ENCODE results near the gene ADAMTSL2. TPM values are rescaled to one million over a fixed set of nuclear protein-coding genes. Genes with fewer than 3 reads are reported as not detected.

Gene ADAMTSL2
- total RNA-seq, 4 donors from 2014 or later = 0.64 to 2.4 (median 1.5) TPM

DNA sequence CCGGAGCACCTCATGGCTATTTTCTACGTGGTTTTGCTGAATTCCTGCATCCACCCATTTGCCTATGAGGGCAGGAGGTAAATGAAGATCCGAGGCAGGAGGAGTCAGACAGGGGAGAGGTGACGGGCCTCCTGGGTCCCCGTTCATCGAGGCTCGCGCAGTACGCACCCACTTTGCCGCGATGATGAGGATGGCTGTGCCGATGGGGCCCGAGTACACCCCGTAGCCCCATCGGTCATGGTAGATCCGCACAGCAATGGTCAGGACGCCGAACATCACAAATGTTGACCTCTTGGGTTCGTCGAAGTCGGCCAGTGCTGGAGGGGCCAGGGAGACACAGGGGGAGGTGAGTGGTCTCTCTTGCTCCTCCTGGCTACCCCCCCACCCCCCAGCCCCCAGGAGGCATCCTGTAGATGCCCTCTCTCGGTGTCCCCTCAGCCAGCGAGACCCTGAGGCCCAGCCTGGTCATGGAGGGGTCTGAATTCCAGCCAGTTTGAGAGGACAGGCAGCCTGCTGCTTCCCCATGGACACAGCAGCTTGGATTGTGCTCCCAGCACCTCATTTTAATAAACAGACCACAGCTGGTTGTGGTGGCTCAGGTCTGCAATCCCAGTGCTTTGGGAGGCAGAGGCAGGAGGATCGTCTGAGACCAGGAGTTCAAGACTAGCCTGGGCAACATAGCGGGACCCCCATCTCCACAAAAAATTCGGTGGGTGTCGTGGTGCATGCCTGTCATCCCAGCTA lies 15.6 kb upstream of the ADAMTSL2 start:
- peaks cover 0 to 5% (median 0%) of the 10 kb centered on the region in 4 donors for H3K4me1 ChIP-seq
- no peak overlapping the region for H3K4me3 ChIP-seq
- no peak overlapping the region for H3K27ac ChIP-seq
- TF ChIP-seq, protein P1, sequence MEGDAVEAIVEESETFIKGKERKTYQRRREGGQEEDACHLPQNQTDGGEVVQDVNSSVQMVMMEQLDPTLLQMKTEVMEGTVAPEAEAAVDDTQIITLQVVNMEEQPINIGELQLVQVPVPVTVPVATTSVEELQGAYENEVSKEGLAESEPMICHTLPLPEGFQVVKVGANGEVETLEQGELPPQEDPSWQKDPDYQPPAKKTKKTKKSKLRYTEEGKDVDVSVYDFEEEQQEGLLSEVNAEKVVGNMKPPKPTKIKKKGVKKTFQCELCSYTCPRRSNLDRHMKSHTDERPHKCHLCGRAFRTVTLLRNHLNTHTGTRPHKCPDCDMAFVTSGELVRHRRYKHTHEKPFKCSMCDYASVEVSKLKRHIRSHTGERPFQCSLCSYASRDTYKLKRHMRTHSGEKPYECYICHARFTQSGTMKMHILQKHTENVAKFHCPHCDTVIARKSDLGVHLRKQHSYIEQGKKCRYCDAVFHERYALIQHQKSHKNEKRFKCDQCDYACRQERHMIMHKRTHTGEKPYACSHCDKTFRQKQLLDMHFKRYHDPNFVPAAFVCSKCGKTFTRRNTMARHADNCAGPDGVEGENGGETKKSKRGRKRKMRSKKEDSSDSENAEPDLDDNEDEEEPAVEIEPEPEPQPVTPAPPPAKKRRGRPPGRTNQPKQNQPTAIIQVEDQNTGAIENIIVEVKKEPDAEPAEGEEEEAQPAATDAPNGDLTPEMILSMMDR (IDR thresholded peaks at IDR 0.05) = no peak
- TF ChIP-seq EP300 (IDR thresholded peaks at IDR 0.05; ENCODE audit: low read depth) (no peak), POLR2A (IDR thresholded peaks at IDR 0.05) (no peak), POLR2AphosphoS5 (IDR thresholded peaks at IDR 0.05) (no peak)
- H3K9me3 ChIP-seq = no peaks in the 10 kb centered on the region
- in situ Hi-C loops (cut with MboI; ENCODE audit: low pct_ligation_motif_present in 1 of 4, low pct_unique_long_range_greater_than_20kb in 1 of 4, low sequenced_read_pairs in 3 of 4) (no loop called here), intact Hi-C loops (cut with DNase I; ENCODE audit: low total_unique reads) (no loop called here)
- 90 to 92% methylated on average over 2 to 27 of the region's 27 CpGs for WGBS, 2 donors (ENCODE audit: low coverage in 1 of 2)
- no peak for DNase-seq
- H3K36me3 ChIP-seq = no peaks in the 10 kb centered on the region
- H3K27me3 ChIP-seq = no peaks in the 10 kb centered on the region

DNA sequence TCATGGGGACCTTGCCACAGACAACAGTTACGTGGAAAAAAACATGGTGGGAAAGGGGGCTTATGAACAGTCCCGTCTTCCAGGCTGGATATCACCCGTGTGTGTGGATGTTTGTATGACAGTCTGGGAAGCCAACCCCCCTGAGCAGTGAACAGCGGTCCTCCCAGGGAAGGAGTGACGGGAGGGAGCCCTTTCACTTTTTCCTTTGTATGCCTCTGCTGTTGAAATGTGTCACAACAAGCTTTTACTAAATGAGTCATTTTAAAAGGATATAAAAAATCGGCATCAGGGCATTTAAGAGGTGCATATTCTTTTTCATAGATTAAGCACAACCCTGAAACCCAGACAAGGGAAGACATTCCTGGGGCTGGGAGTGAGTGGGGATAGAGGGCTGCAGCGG lies 14.8 kb upstream of the ADAMTSL2 start:
- TF ChIP-seq, protein P1 (IDR thresholded peaks at IDR 0.05) = no peak
- no peak for TF ChIP-seq POLR2A (IDR thresholded peaks at IDR 0.05)
- TF ChIP-seq EP300 (IDR thresholded peaks at IDR 0.05; ENCODE audit: low read depth) = no peak
- TF ChIP-seq POLR2AphosphoS5 (IDR thresholded peaks at IDR 0.05) = no peak
- Histone ChIP-seq H3K36me3 (no peaks in the 10 kb centered on the region), H3K4me3 (no peak overlapping the region), H3K27me3 (no peaks in the 10 kb centered on the region), H3K9me3 (no peaks in the 10 kb centered on the region), H3K27ac (no peak overlapping the region), H3K4me1 (peaks cover 0 to 5% (median 0%) of the 10 kb centered on the region in 4 donors)
- in situ Hi-C loops (cut with MboI; ENCODE audit: low pct_ligation_motif_present in 1 of 4, low pct_unique_long_range_greater_than_20kb in 1 of 4, low sequenced_read_pairs in 3 of 4) = no loop called here
- no peak for DNase-seq
- intact Hi-C loops (cut with DNase I; ENCODE audit: low total_unique reads) = no loop called here
- 66 to 84% methylated on average over 4 to 7 of the region's 7 CpGs for WGBS, 2 donors (ENCODE audit: low coverage in 1 of 2)

DNA sequence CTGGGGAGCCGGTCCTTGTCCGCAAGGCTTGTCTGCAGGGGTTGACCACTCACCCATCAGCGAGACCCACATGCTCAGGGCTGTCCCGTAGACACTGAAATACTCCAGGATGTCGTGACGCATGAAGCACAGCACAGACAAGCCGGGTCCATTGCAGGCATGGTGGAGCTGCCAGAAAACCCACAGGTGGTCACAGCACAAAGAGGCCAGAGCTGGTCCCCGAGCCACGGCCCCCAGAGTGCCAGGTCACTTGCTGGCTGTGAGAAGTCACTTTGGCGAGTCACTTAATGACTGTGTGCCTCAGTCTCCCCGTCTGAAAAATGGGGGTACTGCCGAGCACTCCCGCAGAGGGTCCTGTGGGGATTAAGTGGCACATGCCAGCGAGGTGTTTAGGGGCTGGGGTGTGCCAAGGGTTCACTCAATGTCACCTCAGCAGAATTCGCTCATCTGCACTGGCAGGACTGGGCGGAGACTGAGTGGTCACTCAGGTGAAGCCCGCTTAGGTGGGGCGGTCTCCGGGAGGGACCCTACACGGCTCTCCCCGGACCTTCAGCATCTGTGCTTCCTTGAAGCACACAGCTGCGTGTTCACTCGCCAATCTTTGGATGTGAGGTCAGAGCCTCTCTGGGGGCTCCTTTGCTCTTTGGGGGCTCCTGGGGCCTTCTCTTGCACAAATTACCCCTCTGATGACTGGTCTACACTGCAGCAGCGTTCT lies 14.2 kb upstream of the ADAMTSL2 start:
- intact Hi-C loops (cut with DNase I; ENCODE audit: low total_unique reads) = no loop called here

DNA sequence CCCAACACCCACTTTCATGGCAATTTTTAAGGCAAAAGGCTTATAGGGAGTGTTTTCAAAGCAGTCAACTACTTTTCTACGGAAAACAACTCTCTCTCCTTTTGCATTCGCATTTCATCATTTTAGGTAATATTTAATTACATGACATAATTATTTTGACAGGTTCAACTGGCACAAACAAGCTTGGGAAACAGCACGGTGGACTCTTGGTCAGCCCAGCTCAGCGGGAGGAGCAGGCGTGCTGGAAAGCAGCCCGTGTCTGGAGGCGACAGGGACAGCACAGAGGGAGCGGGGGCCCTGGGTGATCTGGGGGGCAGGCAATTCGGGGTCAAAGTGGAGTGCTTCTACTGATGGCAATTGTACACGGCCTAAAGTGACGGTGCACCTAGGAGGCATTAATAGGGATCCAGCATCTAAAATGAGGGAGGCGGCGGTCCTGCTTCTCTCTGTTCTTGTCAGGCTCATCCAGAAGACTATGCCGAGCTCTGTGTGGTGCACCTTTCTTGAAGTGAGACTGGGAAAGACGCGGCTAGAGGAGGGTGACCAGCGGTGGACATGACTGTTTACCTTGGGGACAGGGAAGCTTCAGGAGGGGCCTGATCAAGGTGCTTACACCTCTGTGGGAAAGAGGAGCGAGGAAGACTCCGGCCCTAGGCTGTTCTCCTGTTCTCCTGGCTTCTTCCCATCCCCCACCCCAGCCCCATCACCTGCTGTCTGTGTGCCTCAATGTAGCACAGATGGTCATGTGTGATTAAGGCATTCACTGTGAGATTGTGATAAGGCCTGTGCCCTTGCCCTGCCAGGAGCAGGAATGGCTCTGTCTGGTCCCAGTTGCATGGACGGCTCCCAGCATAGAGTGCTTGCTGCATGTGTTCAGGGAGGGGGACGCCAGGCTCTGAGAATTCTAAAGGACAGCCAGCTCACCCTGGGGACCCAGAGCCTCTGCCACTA lies 13.1 kb upstream of the ADAMTSL2 start:
- DNase-seq = no peak
- no peaks in the 10 kb centered on the region for H3K9me3 ChIP-seq
- no peak overlapping the region for H3K27ac ChIP-seq
- TF ChIP-seq POLR2A (IDR thresholded peaks at IDR 0.05) (no peak), POLR2AphosphoS5 (IDR thresholded peaks at IDR 0.05) (no peak), EP300 (IDR thresholded peaks at IDR 0.05; ENCODE audit: low read depth) (no peak)
- TF ChIP-seq, protein P1 (IDR thresholded peaks at IDR 0.05) = no peak
- no peaks in the 10 kb centered on the region for H3K36me3 ChIP-seq
- in situ Hi-C loops (cut with MboI; ENCODE audit: low pct_ligation_motif_present in 1 of 4, low pct_unique_long_range_greater_than_20kb in 1 of 4, low sequenced_read_pairs in 3 of 4) = no loop called here
- WGBS, 2 donors (ENCODE audit: low coverage in 1 of 2) = 78 to 86% methylated on average over 7 to 21 of the region's 21 CpGs
- intact Hi-C loops (cut with DNase I; ENCODE audit: low total_unique reads) = no loop called here
- no peaks in the 10 kb centered on the region for H3K27me3 ChIP-seq
- H3K4me3 ChIP-seq = no peak overlapping the region
- peaks cover 0 to 5% (median under 1%) of the 10 kb centered on the region in 4 donors for H3K4me1 ChIP-seq

More for the DNA sequence above, 14.2 kb upstream of the ADAMTSL2 start:
- in situ Hi-C loops (cut with MboI; ENCODE audit: low pct_ligation_motif_present in 1 of 4, low pct_unique_long_range_greater_than_20kb in 1 of 4, low sequenced_read_pairs in 3 of 4) = no loop called here
- Histone ChIP-seq H3K4me1 (peaks cover 0 to 5% (median 0%) of the 10 kb centered on the region in 4 donors), H3K27ac (no peak overlapping the region), H3K9me3 (no peaks in the 10 kb centered on the region), H3K36me3 (no peaks in the 10 kb centered on the region), H3K4me3 (no peak overlapping the region), H3K27me3 (no peaks in the 10 kb centered on the region)
- no peak for DNase-seq
- WGBS, 2 donors (ENCODE audit: low coverage in 1 of 2) = 67 to 90% methylated on average over 2 to 24 of the region's 24 CpGs
- TF ChIP-seq POLR2AphosphoS5 (IDR thresholded peaks at IDR 0.05) = no peak
